GM06990 (cell line): Measurements from ENCODE around the gene PDPK1.
"Not testable (repeated sequence)": the region's sequence is repeated elsewhere in the genome, so short reads cannot be mapped to it uniquely, and the experiment has no call there.

Source experiments
- DNase-seq: peaks from one replicate; pipeline ENCODE4 v3.0.0-alpha.2; 2011; ENCODE audit not compliant: insufficient read length; ENCODE audit errors: extremely low read depth
- H3K27me3 ChIP-seq: replicated peaks from 2 replicates; pipeline ENCODE4 v1.6.0; 2011; ENCODE audit warnings: low read length; ENCODE audit not compliant: control insufficient read depth, insufficient read depth
- H3K36me3 ChIP-seq: 2 replicates; pipeline ENCODE4 v1.5.1; 2011; ENCODE audit warnings: low read length; ENCODE audit not compliant: control insufficient read depth, insufficient read depth
- H3K4me3 ChIP-seq: replicated peaks from 2 replicates; pipeline ENCODE4 v1.5.1; 2011; ENCODE audit warnings: low read depth, mild to moderate bottlenecking, control low read depth, low read length
- CTCF ChIP-seq: IDR thresholded peaks from 2 replicates; pipeline ENCODE4 v1.5.1; 2011; ENCODE audit warnings: low read length, control low read depth, mild to moderate bottlenecking, inconsistent platforms; ENCODE audit not compliant: insufficient read depth, poor library complexity, severe bottlenecking

Gene PDPK1

DNA sequence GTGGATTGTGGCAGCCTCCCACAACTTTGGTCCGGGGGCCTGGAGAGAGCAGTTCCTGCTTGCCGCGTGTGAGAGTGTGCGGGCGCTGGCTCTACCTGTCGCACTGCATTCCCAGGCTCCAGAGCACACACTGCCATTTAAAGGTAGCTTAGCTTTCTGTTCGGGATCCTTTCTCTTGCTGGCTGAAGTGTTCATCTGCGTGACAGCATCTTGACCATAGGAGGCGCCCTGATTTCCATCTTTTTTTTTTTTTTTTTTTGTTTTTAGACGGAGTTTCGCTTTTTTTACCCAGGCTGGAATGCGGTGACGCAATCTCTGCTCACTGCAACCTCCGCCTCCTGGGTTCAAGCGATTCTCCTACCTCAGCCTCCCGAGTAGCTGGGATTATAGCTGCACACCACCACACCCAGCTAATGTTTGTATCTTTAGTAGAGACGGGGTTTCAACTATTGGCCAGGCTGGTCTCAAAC, 13.6 kb downstream of the PDPK1 start:
- not testable (repeated sequence) for DNase-seq, H3K4me3 ChIP-seq
- TF ChIP-seq CTCF: peak; percentile 6

DNA sequence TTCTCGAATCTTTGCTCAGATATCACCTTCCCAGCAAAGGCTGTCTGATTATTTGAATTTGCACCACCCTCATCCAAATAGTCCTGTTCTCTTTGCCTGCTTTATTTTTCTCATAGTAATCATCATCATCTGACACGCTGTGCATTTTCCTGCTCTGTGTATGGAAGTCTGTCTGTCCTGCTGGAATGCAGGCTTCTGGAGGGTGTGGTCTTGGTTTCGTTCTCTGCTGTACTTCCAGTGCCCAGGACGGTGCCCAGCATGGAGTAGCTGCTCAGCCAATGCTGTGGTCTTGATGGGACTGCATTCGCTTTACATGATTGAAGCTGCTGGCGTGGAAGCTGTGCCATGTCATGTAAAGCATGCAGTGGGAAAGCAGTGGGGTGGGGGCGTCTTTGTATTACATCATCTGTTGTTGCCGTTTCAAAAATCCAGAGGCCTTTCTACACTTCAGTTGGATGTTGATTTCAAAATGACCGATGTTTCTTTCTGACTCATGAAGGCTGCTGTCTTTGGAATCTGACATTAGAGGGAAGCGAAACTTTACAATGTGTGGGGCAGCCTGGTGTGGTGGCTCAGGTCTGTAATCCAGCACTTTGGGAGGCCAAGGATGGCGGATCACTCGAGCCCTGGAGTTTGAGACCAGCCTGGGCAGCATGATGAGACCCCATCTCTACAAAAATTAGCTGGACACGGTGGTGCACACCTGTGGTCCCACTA, 17.0 kb downstream of the PDPK1 start:
- DNase-seq, H3K36me3 ChIP-seq, H3K27me3 ChIP-seq, H3K4me3 ChIP-seq: not testable (repeated sequence)

More for the DNA sequence above, 13.6 kb downstream of the PDPK1 start:
- not testable (repeated sequence) for H3K36me3 ChIP-seq, H3K27me3 ChIP-seq

DNA sequence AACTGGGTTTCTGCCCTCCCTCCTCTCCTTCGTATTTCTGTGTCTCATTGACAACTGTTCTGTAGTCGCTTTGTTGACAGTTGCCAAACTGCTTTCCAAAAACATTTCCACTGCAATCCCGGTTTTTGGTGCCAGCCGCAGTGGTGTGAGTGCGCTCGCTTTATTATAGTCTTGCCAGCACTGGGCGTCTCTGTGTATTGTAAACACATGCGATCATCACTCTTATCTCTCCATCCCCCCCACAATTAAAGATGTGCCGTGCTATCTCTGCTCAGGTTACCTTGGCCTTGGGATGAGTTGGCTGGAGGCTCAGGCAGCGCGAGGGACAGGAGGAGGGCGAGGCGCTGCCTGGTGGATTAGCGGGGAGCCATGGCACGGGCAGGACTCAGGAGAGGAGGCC, 19.3 kb downstream of the PDPK1 start:
- H3K27me3 ChIP-seq, H3K36me3 ChIP-seq, DNase-seq, H3K4me3 ChIP-seq: not testable (repeated sequence)

DNA sequence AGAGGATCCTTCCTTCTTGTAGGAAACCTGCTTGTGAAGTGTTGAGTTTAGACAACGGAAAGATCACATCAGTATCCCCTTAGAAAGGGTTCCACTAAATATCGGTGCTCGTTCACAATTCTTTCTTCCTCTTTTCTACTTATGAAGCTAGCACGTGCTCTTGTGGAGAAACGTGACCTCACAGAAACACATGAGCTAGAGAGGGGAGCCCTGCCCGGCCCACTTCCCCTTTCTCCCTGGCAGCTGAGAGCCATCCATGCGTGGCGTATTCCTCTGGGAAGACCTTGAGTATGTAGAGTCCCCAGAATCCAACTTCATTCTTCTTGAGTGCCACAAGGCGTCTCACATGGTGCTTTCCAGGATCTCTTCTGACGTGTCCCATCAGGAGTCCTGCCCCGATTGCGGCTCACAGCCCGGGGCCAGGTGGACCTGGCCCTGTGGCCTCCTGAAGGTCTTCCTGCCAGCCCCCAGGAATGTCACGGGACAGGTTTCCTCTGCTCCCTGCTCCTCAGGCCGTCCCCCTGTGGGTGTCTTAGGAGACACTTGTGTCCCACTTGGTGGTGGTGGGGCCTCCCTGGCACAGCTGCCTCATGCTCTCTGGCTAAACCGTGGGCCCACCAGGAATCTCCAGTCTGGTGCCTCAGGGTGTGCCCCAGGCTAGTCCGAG, 22.4 kb downstream of the PDPK1 start:
- H3K36me3 ChIP-seq, DNase-seq, H3K4me3 ChIP-seq, H3K27me3 ChIP-seq: not testable (repeated sequence)

GRCh38 chr16:2560798-2561133, 22.9 kb downstream of the PDPK1 start:
- DNase-seq, H3K4me3 ChIP-seq, H3K36me3 ChIP-seq, H3K27me3 ChIP-seq: not testable (repeated sequence)

GRCh38 chr16:2567506-2567905, 29.7 kb downstream of the PDPK1 start:
- not testable (repeated sequence) for H3K4me3 ChIP-seq, H3K27me3 ChIP-seq, H3K36me3 ChIP-seq, DNase-seq

- not testable (repeated sequence) for H3K4me3 ChIP-seq, DNase-seq, H3K36me3 ChIP-seq, H3K27me3 ChIP-seq
Measured at GRCh38 chr16:2568573-2568972, 30.8 kb downstream of the PDPK1 start.

DNA sequence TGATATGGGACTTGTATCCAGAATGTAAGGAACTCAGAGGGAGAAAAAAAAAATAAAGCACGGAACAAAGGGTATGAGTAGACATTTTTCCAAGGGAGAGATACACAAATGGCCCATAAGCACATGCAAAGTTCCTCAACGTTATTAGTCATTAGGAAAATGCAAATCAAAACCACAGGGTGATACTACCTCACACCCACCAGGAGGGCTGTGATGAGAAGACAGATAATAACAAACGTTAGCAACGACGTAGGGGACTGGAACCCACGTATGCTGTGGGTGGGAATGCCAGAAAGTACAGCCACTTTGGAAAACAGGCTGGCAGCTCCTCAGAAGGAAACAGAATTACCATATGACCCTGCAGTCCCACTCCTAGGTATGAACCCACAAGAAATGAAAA, 34.9 kb downstream of the PDPK1 start:
- not testable (repeated sequence) for DNase-seq, H3K36me3 ChIP-seq, H3K27me3 ChIP-seq, H3K4me3 ChIP-seq

DNA sequence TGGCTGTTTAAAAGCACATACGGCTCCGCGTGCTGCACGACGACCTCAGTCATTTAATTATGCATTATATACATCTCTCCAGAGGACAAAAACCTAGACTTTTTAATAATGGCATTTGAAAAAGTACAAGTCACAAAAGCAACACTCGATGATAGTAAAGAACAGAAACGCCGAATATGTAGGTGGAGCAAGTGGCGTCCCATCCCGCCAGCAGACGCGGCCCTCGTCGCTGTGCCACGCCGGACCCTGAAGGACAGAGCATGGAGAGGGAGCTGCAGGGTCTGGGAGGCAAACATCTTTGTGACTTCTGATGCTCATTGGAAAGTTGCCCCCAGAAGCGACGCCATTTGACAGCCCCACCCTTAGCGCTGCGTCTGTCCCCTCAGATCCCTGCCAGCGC, 38.0 kb downstream of the PDPK1 start:
- not testable (repeated sequence) for H3K4me3 ChIP-seq, DNase-seq, H3K36me3 ChIP-seq, H3K27me3 ChIP-seq

GRCh38 chr16:2577044-2577443, 39.2 kb downstream of the PDPK1 start:
- H3K27me3 ChIP-seq, H3K36me3 ChIP-seq, H3K4me3 ChIP-seq, DNase-seq: not testable (repeated sequence)

GRCh38 chr16:2578905-2579304, 41.1 kb downstream of the PDPK1 start:
- not testable (repeated sequence) for DNase-seq, H3K36me3 ChIP-seq, H3K4me3 ChIP-seq, H3K27me3 ChIP-seq

DNA sequence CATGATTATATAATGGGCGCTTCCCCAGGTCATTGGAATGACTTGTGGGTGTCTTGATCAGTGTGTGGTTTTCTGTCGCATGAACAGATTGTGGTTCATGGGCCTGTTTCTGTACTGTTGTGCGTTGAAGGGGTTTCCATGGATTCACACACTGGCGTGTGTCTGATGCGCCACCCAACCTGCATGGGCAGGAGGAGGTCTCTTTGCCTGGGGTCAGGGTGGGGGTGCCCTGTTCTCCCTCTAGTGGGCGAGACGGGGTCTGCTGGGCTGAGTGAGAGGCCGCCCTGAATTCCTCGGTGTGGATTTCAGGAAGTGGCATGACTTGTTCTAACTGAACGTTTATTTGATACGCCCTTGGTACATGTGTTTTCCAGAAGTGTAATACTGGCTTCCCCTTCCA, 42.3 kb downstream of the PDPK1 start:
- not testable (repeated sequence) for H3K36me3 ChIP-seq, H3K4me3 ChIP-seq, DNase-seq, H3K27me3 ChIP-seq

DNA sequence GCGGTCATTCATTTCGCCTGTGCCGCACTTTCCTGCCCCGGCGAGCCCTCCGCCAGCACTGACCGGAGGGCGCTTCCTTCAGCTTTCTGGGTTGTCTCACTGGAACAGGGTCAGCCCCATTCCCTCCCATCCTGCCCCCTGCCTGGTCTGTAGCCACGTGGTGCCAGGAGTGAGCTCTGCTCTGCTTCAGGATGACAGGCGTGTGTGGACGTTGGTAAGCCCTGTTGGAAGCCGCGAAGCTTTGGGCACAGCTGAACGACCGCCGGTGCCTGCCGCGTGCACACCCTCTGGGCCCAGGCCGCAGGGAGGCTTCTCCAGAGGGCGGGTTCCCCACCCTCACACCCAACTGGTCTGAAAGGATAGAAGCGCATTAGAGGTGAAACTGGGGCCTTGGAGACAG, 43.0 kb downstream of the PDPK1 start:
- not testable (repeated sequence) for H3K4me3 ChIP-seq, H3K36me3 ChIP-seq, DNase-seq, H3K27me3 ChIP-seq
